GM21619 (cell line): ENCODE data around the gene TENT4A.

Experiments
- ATAC-seq: cut with Tn5 transposase; IDR thresholded peaks from one replicate; pipeline ENCODE4 v1.9.1; 2021; ENCODE audit not compliant: unreplicated experiment

TENT4A gene

GRCh38 chr5:6792911-6793471, 79.8 kb downstream of the TENT4A start:
- no peak for ATAC-seq

DNA sequence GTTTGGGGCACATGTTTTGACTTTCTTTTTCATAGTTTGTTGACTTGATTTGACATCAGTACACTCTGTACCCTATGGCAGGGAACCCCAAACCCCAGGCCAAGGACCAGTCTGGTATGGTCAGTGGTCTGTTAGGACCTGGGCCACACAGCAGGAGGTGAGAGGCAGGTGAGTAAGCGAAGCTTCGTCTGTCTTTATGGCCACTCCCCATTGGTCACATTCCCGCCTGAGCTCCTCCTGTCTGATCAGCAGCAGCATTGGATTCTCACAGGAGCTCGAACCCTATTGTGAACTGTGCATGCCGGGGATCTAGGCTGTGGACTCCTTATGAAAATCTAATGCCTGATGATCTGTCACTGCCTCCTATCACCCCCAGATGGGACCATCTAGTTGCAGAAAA, 88.0 kb downstream of the TENT4A start:
- ATAC-seq: no peak

- ATAC-seq: no peak
Observed at GRCh38 chr5:6803981-6804550, 90.8 kb downstream of the TENT4A start.

DNA sequence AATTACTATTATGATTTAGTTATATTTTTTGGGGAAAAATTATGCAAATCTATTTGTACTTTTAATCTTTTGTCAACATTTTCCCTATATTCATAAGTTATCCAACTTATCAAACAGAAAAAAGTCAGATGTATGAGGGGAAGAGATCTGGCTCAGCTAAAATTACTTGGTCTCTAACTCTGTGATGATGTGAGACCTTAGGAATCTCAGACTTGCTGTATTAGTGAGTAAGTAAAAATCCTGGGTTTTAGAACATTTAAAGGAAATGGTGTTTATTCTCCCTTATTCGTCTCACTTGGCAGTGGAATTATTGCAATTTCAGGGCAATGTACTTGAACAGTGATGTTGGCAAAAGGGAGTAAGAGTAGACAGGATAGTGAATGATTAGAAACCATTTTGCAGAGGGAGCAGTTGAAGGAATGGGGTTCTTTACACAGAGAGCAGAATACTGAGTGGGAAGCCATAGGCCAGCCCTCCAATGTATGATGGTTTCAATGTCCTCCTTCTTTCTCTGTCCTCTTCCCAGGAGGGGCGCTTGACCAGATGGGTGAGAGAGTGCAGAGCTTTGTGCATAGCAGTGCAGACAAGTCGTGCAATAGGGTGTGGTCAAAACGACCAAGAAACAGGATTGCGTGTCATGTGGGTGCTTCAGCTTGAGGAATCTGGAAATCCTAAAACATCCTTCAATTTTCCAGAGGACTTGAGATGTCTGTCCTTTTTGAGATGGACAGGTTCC, 91.7 kb downstream of the TENT4A start:
- no peak for ATAC-seq

DNA sequence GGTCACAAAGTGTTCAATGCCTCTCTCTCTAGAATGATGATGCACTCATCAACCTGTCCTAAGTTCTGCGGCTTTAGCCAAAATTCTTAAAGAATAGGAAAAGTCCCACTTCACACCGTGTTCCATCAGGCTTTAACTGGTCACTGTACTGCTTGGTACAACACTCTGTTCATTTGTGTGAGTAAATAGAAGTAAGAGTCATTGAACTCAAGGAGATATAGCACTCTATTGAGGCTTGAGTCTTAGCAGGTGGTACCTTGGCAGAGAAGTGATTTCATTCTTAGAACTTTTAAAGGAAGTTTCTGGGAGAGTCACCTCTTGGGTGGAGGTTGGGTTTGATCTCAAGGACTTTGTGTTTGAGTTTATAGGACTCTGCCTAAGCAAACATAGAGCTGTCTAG, 92.6 kb downstream of the TENT4A start:
- ATAC-seq: no peak
